Skin epidermis (tissue), 12 donors: Measurements from ENCODE around the gene TNRC18.
A peak's percentile ranks its signal among the peaks of the same experiment; 100 is the strongest.

Experiments used
- H3K27ac ChIP-seq, 21 experiments: fragments of 200-600 bp; sonication (generic) in 11 of 21; one replicate each; pipeline ENCODE4 v1.5.0; 2020; ENCODE audit warnings: mild to moderate bottlenecking in 3 of 21, inconsistent platforms in 2 of 21, moderate library complexity in 2 of 21
- H3K4me3 ChIP-seq, 7 experiments: fragments of 200-600 bp; sonication (generic) in 2 of 7; one replicate each; pipeline ENCODE4 v1.5.0; 2020; ENCODE audit warnings: inconsistent platforms in 2 of 7, mild to moderate bottlenecking in 2 of 7, moderate library complexity in 1 of 7

Gene TNRC18

GRCh38 chr7:5451391-5451790 lies 27.8 kb upstream of the TNRC18 start:
- Histone ChIP-seq H3K27ac (no peak overlapping the region), H3K4me3 (no peak overlapping the region)

- H3K4me3 ChIP-seq, result no peak overlapping the region
- H3K27ac ChIP-seq, result no peak overlapping the region
Measured at GRCh38 chr7:5450549-5451327, 27.1 kb upstream of the TNRC18 start.

GRCh38 chr7:5448378-5449037 lies 24.9 kb upstream of the TNRC18 start:
- H3K27ac ChIP-seq, result peak overlapping the region in 2 of 21 experiments; percentile 69 to 72
- H3K4me3 ChIP-seq, result no peak overlapping the region

- no peak overlapping the region for H3K27ac ChIP-seq
Measured at GRCh38 chr7:5445981-5446594, 22.5 kb upstream of the TNRC18 start.

GRCh38 chr7:5443678-5444077 lies 20.0 kb upstream of the TNRC18 start:
- no peak overlapping the region for H3K27ac ChIP-seq

More at GRCh38 chr7:5445981-5446594, 22.5 kb upstream of the TNRC18 start:
- no peak overlapping the region for H3K4me3 ChIP-seq

GRCh38 chr7:5442757-5443305 lies 19.2 kb upstream of the TNRC18 start:
- Histone ChIP-seq H3K4me3 (no peak overlapping the region), H3K27ac (no peak overlapping the region)

More at GRCh38 chr7:5443678-5444077, 20.0 kb upstream of the TNRC18 start:
- no peak overlapping the region for H3K4me3 ChIP-seq

- no peak overlapping the region for H3K4me3 ChIP-seq
- H3K27ac ChIP-seq, result no peak overlapping the region
Measured at GRCh38 chr7:5441840-5442503, 18.3 kb upstream of the TNRC18 start.

- Histone ChIP-seq H3K4me3 (no peak overlapping the region), H3K27ac (peak overlapping the region in 1 of 21 experiments; percentile 44)
Measured at GRCh38 chr7:5439572-5440496, 16.2 kb upstream of the TNRC18 start.

GRCh38 chr7:5439209-5439571 lies 15.6 kb upstream of the TNRC18 start:
- H3K27ac ChIP-seq, result peak overlapping the region in 1 of 21 experiments; percentile 44
- no peak overlapping the region for H3K4me3 ChIP-seq

GRCh38 chr7:5437987-5438386 lies 14.4 kb upstream of the TNRC18 start:
- no peak overlapping the region for H3K4me3 ChIP-seq
- H3K27ac ChIP-seq, result peak overlapping the region in 2 of 21 experiments; percentile 42 to 77

- Histone ChIP-seq H3K4me3 (no peak overlapping the region), H3K27ac (peak overlapping the region in 2 of 21 experiments; percentile 42 to 77)
Measured at GRCh38 chr7:5437348-5437892, 13.8 kb upstream of the TNRC18 start.

GRCh38 chr7:5436003-5436678 lies 12.5 kb upstream of the TNRC18 start:
- Histone ChIP-seq H3K4me3 (no peak overlapping the region), H3K27ac (no peak overlapping the region)

GRCh38 chr7:5435291-5436002 lies 11.8 kb upstream of the TNRC18 start:
- no peak overlapping the region for H3K4me3 ChIP-seq
- H3K27ac ChIP-seq, result no peak overlapping the region

GRCh38 chr7:5433181-5433580 lies 9.5 kb upstream of the TNRC18 start:
- Histone ChIP-seq H3K4me3 (no peak overlapping the region), H3K27ac (no peak overlapping the region)

GRCh38 chr7:5432691-5433090 lies 9.1 kb upstream of the TNRC18 start:
- no peak overlapping the region for H3K27ac ChIP-seq
- H3K4me3 ChIP-seq, result no peak overlapping the region

- no peak overlapping the region for H3K27ac ChIP-seq
Measured at GRCh38 chr7:5431560-5432015, 8.0 kb upstream of the TNRC18 start.

GRCh38 chr7:5430612-5430947 lies 6.9 kb upstream of the TNRC18 start:
- peak overlapping the region in 14 of 21 experiments; percentile 94 to 100 (median 98) for H3K27ac ChIP-seq
- H3K4me3 ChIP-seq, result peak overlapping the region in 1 of 7 experiments; percentile 50

More at GRCh38 chr7:5431560-5432015, 8.0 kb upstream of the TNRC18 start:
- no peak overlapping the region for H3K4me3 ChIP-seq
